Ishikawa (cell line): ENCODE results near the gene POLR2I.

Experiments used
- EP300 ChIP-seq: IDR thresholded peaks from 2 replicates; pipeline ENCODE4 v1.6.1; 2012; ENCODE audit warnings: borderline replicate concordance
- MAX ChIP-seq: IDR thresholded peaks from 2 replicates; pipeline ENCODE4 v1.6.1; 2012
- NFIC ChIP-seq: IDR thresholded peaks from 2 replicates; pipeline ENCODE4 v1.6.1; 2012
- RAD21 ChIP-seq: IDR thresholded peaks from 2 replicates; pipeline ENCODE4 v1.6.1; 2012; ENCODE audit warnings: low read depth
- TAF1 ChIP-seq: IDR thresholded peaks from 2 replicates; pipeline ENCODE4 v1.6.1; 2012; ENCODE audit warnings: low read depth, mild to moderate bottlenecking

- TF ChIP-seq MAX (no peak), TAF1 (no peak), RAD21 (no peak), NFIC (no peak), EP300 (no peak)
Observed at GRCh38 chr19:36081894-36082293, 32.8 kb downstream of the POLR2I start.
